ENCODE results near the gene BLOC1S1.
"Not testable (repeated sequence)": the region's sequence is repeated elsewhere in the genome, so short reads cannot be mapped to it uniquely, and the experiment has no call there.

Gene BLOC1S1

DNA sequence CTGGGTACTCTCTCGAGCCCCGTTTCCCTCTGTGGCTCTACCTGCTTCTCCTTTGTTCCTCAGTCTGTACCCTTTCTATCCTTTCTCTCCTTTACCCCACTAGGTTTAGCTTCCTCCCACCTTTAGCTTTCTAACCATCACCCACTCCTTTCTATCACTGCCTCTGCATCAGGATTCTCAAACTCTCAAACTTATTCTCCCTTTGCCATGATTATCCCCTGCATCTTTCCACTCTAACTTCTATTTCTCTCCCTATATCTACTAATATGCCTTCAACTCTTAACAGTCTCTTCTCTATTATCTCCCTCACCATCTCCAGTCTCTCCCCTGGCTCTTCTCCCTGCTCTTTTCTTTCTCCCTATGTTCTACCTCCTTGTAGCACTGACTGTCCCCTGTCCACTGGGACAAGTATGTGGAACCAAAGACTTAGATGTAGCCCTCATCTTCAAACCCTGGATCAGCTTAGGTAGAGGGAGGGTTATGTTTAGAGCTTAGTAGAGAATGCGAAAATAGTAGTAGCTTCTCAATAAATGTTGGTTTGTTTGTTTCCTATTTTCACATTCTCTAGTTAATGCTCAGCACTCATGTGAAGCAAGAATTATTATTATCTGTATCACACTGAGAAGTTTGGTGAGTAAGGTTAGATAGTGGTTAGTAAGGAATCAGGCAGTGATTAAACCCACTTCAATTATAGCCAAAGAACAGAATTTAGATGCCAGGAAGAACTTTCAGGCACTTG is 30.5 kb downstream of the BLOC1S1 start:
- no peak for DNase-seq

DNA sequence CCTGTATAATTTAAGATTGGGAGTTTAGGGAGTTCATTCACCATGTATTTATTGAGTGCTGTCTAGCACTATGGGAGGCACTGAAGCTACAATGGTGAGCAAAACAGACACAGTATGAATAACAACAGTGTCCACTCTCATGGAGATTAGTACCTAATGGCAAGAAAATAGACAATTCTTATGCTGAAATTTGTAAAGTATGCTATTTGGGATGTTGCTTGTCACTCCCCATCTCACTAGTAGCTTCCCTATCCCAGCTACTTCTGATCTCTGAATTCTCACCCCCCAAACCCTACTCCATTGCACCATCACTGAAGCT is 31.0 kb downstream of the BLOC1S1 start:
- DNase-seq, result no peak

DNA sequence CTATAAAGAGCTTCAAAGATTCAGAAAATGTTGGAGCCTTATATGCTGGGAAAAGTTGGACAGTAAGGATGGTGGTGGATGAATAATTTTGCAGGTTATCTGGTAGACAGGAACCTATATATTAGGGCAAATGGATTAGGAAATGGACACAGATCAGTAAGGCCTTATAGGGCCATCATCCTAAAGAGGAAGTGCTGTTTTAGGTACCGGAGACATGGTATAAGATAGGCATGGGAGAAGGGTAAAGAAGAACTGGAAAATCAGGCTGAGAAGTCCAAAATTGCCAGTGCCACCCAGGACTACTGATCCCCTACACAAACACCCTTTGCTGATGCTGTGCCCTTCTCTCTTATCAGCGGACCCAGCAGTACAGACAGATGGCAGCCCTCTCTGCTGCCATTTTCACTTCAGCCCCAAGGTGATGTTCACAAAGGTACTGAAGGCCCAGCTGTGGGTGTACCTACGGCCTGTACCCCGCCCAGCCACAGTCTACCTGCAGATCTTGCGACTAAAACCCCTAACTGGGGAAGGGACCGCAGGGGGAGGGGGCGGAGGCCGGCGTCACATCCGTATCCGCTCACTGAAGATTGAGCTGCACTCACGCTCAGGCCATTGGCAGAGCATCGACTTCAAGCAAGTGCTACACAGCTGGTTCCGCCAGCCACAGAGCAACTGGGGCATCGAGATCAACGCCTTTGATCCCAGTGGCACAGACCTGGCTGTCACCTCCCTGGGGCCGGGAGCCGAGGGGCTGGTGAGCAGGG is 32.6 kb downstream of the BLOC1S1 start:
- DNase-seq, result no peak

DNA sequence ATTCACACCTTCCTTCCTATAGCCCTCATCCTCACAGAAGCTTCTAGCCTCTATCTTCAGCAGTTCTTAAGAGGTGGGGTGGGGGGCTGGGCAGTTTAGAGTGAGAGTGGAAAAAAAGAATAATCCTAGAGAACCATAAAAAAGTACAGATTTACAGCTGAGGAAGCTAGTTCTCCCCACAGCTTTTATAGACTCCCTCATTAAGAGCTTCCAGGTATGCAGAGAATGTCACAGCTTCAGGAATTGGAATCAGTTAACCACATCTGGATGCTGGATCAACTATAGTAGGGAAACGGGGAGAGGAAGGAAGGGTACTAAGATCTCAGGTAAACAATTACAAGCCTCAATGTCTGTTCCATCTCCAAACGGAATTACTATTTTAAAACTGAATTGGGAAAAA is 39.4 kb downstream of the BLOC1S1 start:
- DNase-seq, result no peak

DNA sequence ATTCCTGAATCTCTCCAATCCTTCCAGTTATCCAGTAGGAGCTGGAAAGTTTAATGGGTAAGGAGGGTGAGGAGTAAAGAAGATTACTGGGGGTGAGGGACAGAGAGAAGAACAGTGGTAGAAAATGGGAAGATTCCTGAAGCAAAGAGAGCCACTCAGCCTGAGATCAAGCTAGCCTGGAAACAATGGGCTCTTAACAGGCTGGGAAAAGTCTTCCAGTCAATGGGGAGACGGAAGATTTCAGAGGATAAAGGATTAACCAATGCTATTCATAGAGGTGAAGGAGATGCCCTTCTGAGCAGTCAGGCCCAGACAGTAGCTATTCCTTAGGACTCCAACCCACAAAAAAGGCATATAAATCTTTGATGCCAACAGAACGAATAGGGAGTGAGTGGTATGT is 41.9 kb downstream of the BLOC1S1 start:
- DNase-seq, result no peak

DNA sequence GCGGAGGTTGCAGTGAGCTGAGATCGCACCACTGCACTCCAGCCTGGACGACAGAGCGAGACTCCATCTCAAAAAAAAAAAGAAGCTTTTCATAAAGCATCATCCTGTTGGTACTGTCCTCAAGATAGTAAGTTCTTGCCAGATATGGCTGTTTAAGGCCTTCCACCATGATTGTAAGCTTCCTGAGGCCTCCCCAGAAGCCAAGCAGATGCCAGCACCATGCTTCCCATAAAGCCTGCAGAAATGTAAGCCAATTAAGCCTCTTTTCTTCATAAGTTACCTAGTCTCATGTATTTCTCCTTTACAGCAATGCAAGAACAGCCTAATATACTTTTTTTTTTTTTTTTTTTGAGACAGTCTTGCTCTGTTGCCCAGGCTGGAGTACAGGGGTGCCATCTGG is 42.7 kb downstream of the BLOC1S1 start:
- not testable (repeated sequence) for DNase-seq

DNA sequence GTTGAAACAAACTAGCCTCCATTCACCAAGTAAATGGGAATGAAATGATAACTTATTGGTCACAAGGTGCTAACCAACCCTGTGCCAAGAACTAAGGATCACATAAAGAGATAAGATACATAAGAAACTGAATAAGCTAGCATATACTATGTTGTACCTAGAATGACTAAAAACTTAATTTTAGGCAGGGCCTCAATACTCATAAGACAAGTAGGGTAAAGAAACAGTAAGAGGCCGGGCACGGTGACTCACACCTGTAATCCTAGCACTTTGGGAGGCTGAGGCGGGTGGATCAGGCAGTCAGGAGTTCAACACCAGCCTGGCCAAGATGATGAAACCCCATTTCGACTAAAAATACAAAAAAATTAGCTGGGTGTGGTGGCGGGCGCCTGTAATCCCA is 44.8 kb downstream of the BLOC1S1 start:
- no peak for DNase-seq

DNA sequence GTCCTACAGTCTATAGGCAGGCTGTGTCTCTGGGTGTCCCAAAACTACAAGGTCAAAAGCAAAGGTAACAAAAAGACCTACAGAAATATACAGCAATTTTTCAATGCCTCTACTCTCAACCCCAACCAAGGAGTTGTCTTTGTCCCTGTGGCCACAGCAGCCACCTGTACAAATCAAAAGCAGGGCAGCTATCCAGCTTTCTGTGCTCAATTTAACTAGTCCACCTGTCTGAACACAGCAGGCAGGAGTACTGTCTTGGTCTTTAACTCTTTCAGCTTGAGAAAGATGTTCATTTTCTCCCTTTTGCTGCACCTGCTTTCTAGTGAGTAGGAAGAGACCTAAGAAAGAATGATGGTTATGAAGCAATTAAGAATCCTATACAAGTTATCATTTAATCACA is 46.8 kb downstream of the BLOC1S1 start:
- no peak for DNase-seq

DNA sequence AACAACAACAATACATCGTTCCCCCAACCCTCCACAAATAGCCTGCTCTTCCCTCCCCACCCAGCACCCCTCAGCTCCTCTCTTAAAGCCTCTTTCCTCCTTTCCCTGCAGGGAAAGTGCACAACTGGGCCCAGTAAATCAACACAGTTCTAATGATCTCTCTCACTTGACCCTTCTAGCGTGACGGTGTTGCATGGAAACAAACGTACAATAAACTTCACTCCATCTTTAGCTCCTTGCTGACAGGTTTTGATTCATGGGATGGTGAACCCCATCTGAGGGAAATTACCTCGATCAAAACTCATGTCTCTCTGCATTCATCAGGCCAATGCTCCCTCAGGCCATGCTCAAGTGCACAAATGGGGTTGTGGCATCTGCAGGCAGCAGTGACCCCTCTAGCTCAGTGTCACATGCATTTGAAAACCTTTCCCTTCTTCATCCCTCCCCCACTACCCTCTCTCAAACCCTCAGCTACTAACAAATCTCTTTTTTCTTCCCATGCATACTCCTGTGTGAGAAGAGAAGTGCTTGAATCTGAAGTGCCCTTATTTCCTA is 50.0 kb downstream of the BLOC1S1 start:
- no peak for DNase-seq

DNA sequence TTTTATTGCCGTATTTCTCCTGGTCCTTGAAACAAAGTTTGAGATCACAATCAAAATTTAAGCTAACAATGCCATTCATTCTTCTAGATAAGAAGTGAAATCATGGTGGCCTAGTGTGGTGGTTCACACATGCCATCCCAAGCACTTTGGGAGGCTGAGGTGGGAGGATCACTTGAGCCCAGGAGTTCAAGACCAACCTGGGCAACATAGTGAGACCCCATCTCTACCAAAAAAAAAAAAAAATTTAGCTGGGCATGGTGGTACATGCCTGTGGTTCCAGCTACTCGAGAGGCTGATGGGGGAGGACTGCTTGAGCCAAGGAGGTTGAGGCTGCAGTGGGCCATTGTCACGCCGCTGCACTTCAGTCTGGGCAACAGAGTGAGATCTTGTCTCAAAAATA is 51.3 kb downstream of the BLOC1S1 start:
- no peak for DNase-seq

All from NCI-H2081 treated with DMSO at 0.1 percent for 48 hours (cell line).